CD14-positive monocyte (primary cell): ENCODE results near the gene CFAP300. TPM values are rescaled to one million over a fixed set of nuclear protein-coding genes. Genes with fewer than 3 reads are reported as not detected.

Source experiments
- DNase-seq, 3 donors: peaks; one replicate each; pipeline ENCODE4 v3.0.0-alpha.2; 2011 to 2022
- H2AFZ ChIP-seq: 2 replicates; pipeline ENCODE4 v1.6.0; 2012; ENCODE audit warnings: mild to moderate bottlenecking, low read depth, low read length, inconsistent platforms; ENCODE audit not compliant: insufficient read depth, poor library complexity, severe bottlenecking
- H3K27ac ChIP-seq, 2 donors: 1 replicate in 1 of 2; 2 replicates in 1 of 2; pipeline ENCODE4 v1.5.1; 2012 to 2013; ENCODE audit warnings: low read length in 2 of 2, control low read depth in 1 of 2, inconsistent platforms in 1 of 2, low read depth in 1 of 2, mild to moderate bottlenecking in 1 of 2
- H3K27me3 ChIP-seq, 2 donors: one replicate each; pipeline versions ENCODE4 v1.6.0 to v1.6.1; 2011 to 2013; ENCODE audit warnings: low read length in 2 of 2; ENCODE audit not compliant: control insufficient read depth in 2 of 2, insufficient read depth in 2 of 2
- H3K36me3 ChIP-seq, 2 donors: replicated peaks in 1 of 2; 1 replicate in 1 of 2; 2 replicates in 1 of 2; pipeline versions ENCODE4 v1.5.1 to v1.6.1; 2012 to 2013; ENCODE audit warnings: low read length in 2 of 2, control low read depth in 1 of 2, inconsistent platforms in 1 of 2, mild to moderate bottlenecking in 1 of 2; ENCODE audit not compliant: insufficient read depth in 2 of 2, control insufficient read depth in 1 of 2
- H3K4me1 ChIP-seq, 2 donors: 1 replicate in 1 of 2; 2 replicates in 1 of 2; pipeline versions ENCODE4 v1.5.1 to v1.6.1; 2012 to 2013; ENCODE audit warnings: low read length in 2 of 2, control low read depth in 1 of 2, inconsistent platforms in 1 of 2, mild to moderate bottlenecking in 1 of 2, moderate library complexity in 1 of 2; ENCODE audit not compliant: insufficient read depth in 2 of 2, control insufficient read depth in 1 of 2
- H3K4me2 ChIP-seq: replicated peaks from 2 replicates; pipeline ENCODE3; 2012; ENCODE audit warnings: low read length, moderate library complexity, mild to moderate bottlenecking; ENCODE audit not compliant: poor library complexity, severe bottlenecking; ENCODE audit errors: extremely low read depth
- H3K4me3 ChIP-seq, 3 experiments: fragments of 200-600 bp in 1 of 3; sonication (generic) in 1 of 3; replicated peaks in 1 of 3; 1 replicate in 2 of 3; 2 replicates in 1 of 3; pipeline ENCODE4 v1.5.1; 2011 to 2013; ENCODE audit warnings: low read length in 3 of 3, mild to moderate bottlenecking in 3 of 3, control low read depth in 2 of 3, low read depth in 2 of 3, inconsistent platforms in 1 of 3, moderate library complexity in 1 of 3
- H3K79me2 ChIP-seq: 2 replicates; pipeline ENCODE4 v1.6.0; 2012; ENCODE audit warnings: mild to moderate bottlenecking, control low read depth, inconsistent platforms, low read length, moderate library complexity; ENCODE audit not compliant: insufficient read depth
- H3K9ac ChIP-seq: 2 replicates; pipeline ENCODE4 v1.6.0; 2017; ENCODE audit warnings: low read length, mild to moderate bottlenecking; ENCODE audit not compliant: insufficient read depth, poor library complexity, severe bottlenecking
- H3K9me3 ChIP-seq, 2 donors: replicated peaks in 1 of 2; 1 replicate in 1 of 2; 2 replicates in 1 of 2; pipeline versions ENCODE4 v1.5.1 to v1.6.1; 2012 to 2013; ENCODE audit warnings: low read length in 2 of 2, control low read depth in 1 of 2; ENCODE audit not compliant: control insufficient read depth in 1 of 2, insufficient read depth in 1 of 2
- H4K20me1 ChIP-seq: 2 replicates; pipeline ENCODE4 v1.6.0; 2012; ENCODE audit warnings: mild to moderate bottlenecking, low read length, control low read depth, moderate library complexity; ENCODE audit not compliant: insufficient read depth
- H3K27ac Mint-ChIP-seq, 7 donors: one replicate each; pipeline ENCODE4 v1.8.0; 2020; ENCODE audit warnings: mild to moderate bottlenecking in 7 of 7, mixed read lengths in 7 of 7, moderate library complexity in 6 of 7, inconsistent platforms in 2 of 7
- H3K27me3 Mint-ChIP-seq, 3 donors: one replicate each; pipeline ENCODE4 v1.8.0; 2021 to 2022; ENCODE audit warnings: low read depth in 3 of 3, mild to moderate bottlenecking in 3 of 3, mixed read lengths in 3 of 3, moderate library complexity in 3 of 3, inconsistent platforms in 1 of 3
- H3K36me3 Mint-ChIP-seq, 2 donors: one replicate each; pipeline ENCODE4 v1.8.0; 2020; ENCODE audit warnings: mixed read lengths in 2 of 2, inconsistent platforms in 1 of 2, mild to moderate bottlenecking in 1 of 2
- H3K4me1 Mint-ChIP-seq: one replicate; pipeline ENCODE4 v1.8.0; 2020; ENCODE audit warnings: mild to moderate bottlenecking, mixed read lengths
- H3K4me3 Mint-ChIP-seq, 2 donors: one replicate each; pipeline ENCODE4 v1.8.0; 2020; ENCODE audit warnings: mild to moderate bottlenecking in 2 of 2, mixed read lengths in 2 of 2, moderate library complexity in 1 of 2
- H3K9me3 Mint-ChIP-seq, 7 donors: one replicate each; pipeline ENCODE4 v1.8.0; 2020 to 2022; ENCODE audit warnings: mixed read lengths in 7 of 7, mild to moderate bottlenecking in 6 of 7, moderate library complexity in 6 of 7, inconsistent platforms in 2 of 7
- WGBS: methylation state at CpG from one replicate; pipeline ENCODE4 v1.1.5; 2013; ENCODE audit warnings: missing lambda C conversion rate; ENCODE audit not compliant: insufficient coverage; 5-methylcytosine and 5-hydroxymethylcytosine counted together
- intact Hi-C, 2 donors: fragments of 100-400 bp; cut with micrococcal nuclease; formaldehyde crosslinking; loops; one replicate each; pipeline versions ENCODE4 v1.15.0 to v1.15.1; 2023
- polyA plus RNA-seq, 3 donors: library from polyadenylated mRNA; depleted of rRNA in 1 of 3; unstranded in 2 of 3; stranded (reverse) in 1 of 3; fragments of 300-500 nt in 2 of 3; fragments of >200 nt in 1 of 3; fragmentation: Illumina TruSeq in 2 of 3; gene quantifications; 1 replicate in 2 of 3; 2 replicates in 1 of 3; pipeline ENCODE4 v1.2.3, GENCODE V29; 2012 to 2021
- TF ChIP-seq, protein P1 (sequence below): fragments of 200-600 bp; IDR thresholded peaks from one replicate; pipeline ENCODE4 v1.8.0; 2022; ENCODE audit warnings: antibody characterized with exemption, mild to moderate bottlenecking

Gene CFAP300
- polyA plus RNA-seq, 3 donors: not detected

DNA sequence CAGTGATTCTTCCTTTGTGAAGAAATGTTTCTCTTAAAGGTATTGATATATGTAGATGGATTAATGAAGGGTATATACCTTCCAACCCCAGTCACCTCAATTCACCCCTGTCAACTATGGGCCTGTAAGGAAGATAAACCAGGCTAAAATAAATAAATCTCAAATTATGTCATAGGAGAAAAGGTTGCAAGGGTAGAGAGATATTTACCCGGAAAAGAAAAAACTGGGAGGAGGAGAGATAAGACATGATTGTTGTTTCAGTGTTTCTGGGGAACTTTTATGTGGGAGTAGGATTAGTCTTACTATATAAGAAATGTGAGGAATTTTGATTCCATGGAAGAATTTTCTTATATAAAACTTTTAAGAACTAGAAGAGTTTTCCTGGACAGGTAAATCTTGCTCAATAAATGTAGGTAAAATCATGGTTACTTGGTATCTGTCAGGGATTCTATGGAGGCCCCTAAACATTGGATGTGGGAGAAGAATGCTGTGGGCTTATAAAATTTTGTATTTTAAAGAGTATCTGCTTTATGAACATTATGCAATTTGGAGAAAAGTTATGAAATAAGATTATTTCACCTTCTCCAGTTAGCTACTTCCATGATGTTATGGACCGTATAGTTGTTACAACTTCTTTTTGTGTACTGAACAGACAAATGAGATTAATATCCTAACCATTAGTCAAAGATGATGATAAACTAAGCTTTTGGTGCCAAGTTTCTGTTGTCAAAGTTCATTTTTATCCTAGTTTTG, 69.4 kb downstream of the CFAP300 start:
- H3K9me3 ChIP-seq: peaks cover 0 to 9% of the 10 kb centered on the region in 2 donors
- no peak overlapping the region for H3K4me2 ChIP-seq
- H3K27me3 ChIP-seq: peaks cover 90 to 100% of the 10 kb centered on the region in 2 donors

GRCh38 chr11:102117472-102118113, 70.4 kb downstream of the CFAP300 start:
- Histone ChIP-seq H3K4me1 (no peaks in the 10 kb centered on the region), H3K4me3 (no peak overlapping the region), H3K27me3 (peaks cover 84 to 97% of the 10 kb centered on the region in 2 donors), H3K4me2 (no peak overlapping the region), H4K20me1 (no peaks in the 10 kb centered on the region), H3K27ac (no peak overlapping the region), H3K79me2 (no peaks in the 10 kb centered on the region), H3K9me3 (peaks cover 2 to 4% of the 10 kb centered on the region in 2 donors), H3K9ac (no peak overlapping the region), H3K36me3 (no peaks in the 10 kb centered on the region), H2AFZ (no peak overlapping the region)
- intact Hi-C loops: no loop called here
- Mint-ChIP-seq H3K9me3 (peaks cover 0 to 6% (median under 1%) of the 10 kb centered on the region in 7 donors), H3K27ac (no peak overlapping the region), H3K4me1 (peaks cover 2% of the 10 kb centered on the region), H3K27me3 (peaks cover 80 to 87% (median 84%) of the 10 kb centered on the region in 3 donors), H3K4me3 (peak overlapping the region in 1 of 2 donors; percentile 67), H3K36me3 (no peaks in the 10 kb centered on the region)
- WGBS: no CpG with 5 or more reads among the region's 4 CpGs
- TF ChIP-seq, protein P1, sequence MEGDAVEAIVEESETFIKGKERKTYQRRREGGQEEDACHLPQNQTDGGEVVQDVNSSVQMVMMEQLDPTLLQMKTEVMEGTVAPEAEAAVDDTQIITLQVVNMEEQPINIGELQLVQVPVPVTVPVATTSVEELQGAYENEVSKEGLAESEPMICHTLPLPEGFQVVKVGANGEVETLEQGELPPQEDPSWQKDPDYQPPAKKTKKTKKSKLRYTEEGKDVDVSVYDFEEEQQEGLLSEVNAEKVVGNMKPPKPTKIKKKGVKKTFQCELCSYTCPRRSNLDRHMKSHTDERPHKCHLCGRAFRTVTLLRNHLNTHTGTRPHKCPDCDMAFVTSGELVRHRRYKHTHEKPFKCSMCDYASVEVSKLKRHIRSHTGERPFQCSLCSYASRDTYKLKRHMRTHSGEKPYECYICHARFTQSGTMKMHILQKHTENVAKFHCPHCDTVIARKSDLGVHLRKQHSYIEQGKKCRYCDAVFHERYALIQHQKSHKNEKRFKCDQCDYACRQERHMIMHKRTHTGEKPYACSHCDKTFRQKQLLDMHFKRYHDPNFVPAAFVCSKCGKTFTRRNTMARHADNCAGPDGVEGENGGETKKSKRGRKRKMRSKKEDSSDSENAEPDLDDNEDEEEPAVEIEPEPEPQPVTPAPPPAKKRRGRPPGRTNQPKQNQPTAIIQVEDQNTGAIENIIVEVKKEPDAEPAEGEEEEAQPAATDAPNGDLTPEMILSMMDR: no peak
- DNase-seq: no peak

More for the DNA sequence above, 69.4 kb downstream of the CFAP300 start:
- peaks cover 3 to 4% of the 10 kb centered on the region in 2 donors for H3K4me1 ChIP-seq
- H4K20me1 ChIP-seq: no peaks in the 10 kb centered on the region
- no peak overlapping the region for H3K4me3 ChIP-seq
- WGBS: 100% methylated on average over 1 of the region's 2 CpGs
- TF ChIP-seq, protein P1: no peak
- Mint-ChIP-seq H3K9me3 (peaks cover 0 to 7% (median 3%) of the 10 kb centered on the region in 7 donors), H3K4me3 (peak overlapping the region in 1 of 2 donors; percentile 67), H3K27ac (no peak overlapping the region), H3K27me3 (peaks cover 80 to 86% (median 84%) of the 10 kb centered on the region in 3 donors), H3K4me1 (peaks cover 5% of the 10 kb centered on the region), H3K36me3 (no peaks in the 10 kb centered on the region)
- no peaks in the 10 kb centered on the region for H3K79me2 ChIP-seq
- H2AFZ ChIP-seq: no peak overlapping the region
- no peaks in the 10 kb centered on the region for H3K36me3 ChIP-seq
- DNase-seq: no peak
- no peak overlapping the region for H3K27ac ChIP-seq
- intact Hi-C loops: no loop called here
- no peak overlapping the region for H3K9ac ChIP-seq
